Measurements from ENCODE around the gene KRT31.
"Not testable (repeated sequence)": the region's sequence is repeated elsewhere in the genome, so short reads cannot be mapped to it uniquely, and the experiment has no call there.

GRCh38 chr17:41350381-41350878, 47.0 kb downstream of the KRT31 start, which contains the start of gene KRT33A:
- TF ChIP-seq, protein P1, sequence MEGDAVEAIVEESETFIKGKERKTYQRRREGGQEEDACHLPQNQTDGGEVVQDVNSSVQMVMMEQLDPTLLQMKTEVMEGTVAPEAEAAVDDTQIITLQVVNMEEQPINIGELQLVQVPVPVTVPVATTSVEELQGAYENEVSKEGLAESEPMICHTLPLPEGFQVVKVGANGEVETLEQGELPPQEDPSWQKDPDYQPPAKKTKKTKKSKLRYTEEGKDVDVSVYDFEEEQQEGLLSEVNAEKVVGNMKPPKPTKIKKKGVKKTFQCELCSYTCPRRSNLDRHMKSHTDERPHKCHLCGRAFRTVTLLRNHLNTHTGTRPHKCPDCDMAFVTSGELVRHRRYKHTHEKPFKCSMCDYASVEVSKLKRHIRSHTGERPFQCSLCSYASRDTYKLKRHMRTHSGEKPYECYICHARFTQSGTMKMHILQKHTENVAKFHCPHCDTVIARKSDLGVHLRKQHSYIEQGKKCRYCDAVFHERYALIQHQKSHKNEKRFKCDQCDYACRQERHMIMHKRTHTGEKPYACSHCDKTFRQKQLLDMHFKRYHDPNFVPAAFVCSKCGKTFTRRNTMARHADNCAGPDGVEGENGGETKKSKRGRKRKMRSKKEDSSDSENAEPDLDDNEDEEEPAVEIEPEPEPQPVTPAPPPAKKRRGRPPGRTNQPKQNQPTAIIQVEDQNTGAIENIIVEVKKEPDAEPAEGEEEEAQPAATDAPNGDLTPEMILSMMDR (IDR thresholded peaks at IDR 0.05): not testable (repeated sequence)
- not testable (repeated sequence) for TF ChIP-seq POLR2A (IDR thresholded peaks at IDR 0.05)

Data from Peyer's patch (tissue), 4 donors.